Measurements from ENCODE around the gene NHLH1. TPM values are rescaled to one million over a fixed set of nuclear protein-coding genes. Genes with fewer than 3 reads are reported as not detected.

NHLH1 gene
- polyA plus RNA-seq (ENCODE audit: insufficient read length in 12 of 12), result under 1 TPM in 10 of 12 donors, not detected in 2; 0.21 to 0.65 (median 0.42) TPM
- long read RNA-seq, donor 1, result 0 reads
- long read RNA-seq, donor 2, result 0 reads
- long read RNA-seq, donor 3, result 0 reads
- long read RNA-seq, donor 4, result 0 reads
- long read RNA-seq, donor 5, partial matches to known transcripts, result 0 of 1 reads
- long read RNA-seq, donor 5, other reads (novel, unspliced or antisense), result 0 of 1 reads
- long read RNA-seq, donor 6, result 0 reads
- long read RNA-seq, donor 7, result 0 reads
- long read RNA-seq, donor 8, result 0 reads
- long read RNA-seq, donor 9, result 0 reads
- long read RNA-seq, donor 10, result 0 reads
- long read RNA-seq, donor 11, result 0 reads

DNA sequence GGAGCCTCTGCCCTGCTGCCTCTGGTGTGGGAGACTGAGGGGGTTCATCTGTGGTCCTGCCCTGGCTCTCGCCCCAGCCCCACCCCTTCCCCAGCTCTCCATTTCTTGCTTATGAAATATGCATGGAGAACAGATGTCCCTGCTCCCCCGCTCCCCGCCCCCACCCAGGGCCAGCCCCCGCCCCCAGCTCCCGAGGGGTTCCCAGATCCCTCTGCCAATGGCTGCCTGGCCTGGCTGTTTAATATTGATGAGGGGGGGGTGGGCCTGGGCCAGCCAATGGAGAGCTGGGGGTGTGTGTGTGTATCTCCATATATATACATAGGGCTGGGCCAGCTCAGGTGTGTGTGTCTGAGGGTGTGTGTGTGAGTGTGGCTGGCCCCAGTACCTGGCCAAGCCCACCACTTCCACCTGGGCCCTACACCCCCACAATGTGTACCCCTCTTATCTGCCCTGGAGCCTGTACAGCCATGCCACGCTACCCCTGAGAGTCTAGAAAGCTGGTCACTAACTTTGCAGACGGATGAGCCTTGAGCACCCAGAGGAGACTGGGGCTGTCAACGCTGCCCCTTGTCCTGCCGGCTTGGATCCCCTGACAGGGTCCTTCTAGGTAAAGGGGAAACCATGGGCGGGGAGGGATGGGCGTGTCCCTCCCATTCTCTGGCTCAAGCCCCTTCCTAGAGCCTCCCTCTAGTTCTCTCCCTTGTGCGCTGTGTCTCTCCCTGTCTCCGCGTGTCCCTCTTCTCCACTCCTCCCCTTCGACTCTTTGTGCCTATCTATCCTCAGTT, at the start of gene NHLH1:
NHLH1 (plus strand) TSS at position 341 of the 785 bp plus-strand sequence. CDS start 3,661 bp downstream, outside the sequence.
- no peak for DNase-seq

DNA sequence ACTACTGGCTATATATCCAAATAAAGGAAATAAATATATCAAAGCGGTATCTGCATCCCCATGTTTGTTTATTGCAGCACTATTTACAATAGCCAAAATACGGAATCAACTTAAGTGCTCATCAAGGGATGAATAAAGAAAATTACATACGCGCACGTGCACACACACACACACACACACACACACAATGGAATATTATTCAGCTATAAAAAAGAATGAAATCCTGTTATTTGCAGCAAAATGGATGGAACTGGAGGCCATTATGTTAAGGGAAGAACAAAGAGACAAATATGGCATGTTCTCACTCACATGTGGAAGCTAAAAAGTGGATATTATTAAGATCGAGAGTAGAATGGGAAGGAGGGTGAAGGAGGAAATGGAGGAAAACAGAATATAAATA, 44.0 kb upstream of the NHLH1 start:
- DNase-seq, result no peak

DNA sequence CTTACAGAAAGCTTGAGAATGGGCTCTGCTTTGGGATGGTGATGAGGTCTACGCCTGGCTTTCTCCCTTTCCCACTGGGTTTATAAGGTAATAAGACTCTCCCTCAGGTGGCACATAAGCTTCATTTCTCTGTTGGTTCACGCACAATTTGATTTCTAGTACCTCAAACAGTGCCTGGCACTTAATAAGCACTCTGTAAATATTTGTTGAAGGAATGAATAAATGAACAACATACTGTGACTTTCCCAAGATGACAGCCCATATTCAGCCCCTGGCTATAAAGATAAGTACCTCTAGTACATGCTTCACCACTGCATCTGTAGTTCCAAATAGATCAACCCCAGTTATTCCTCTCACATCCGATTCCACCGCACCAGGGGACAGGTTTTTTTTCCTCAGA, 41.6 kb upstream of the NHLH1 start:
- no peak for DNase-seq

DNA sequence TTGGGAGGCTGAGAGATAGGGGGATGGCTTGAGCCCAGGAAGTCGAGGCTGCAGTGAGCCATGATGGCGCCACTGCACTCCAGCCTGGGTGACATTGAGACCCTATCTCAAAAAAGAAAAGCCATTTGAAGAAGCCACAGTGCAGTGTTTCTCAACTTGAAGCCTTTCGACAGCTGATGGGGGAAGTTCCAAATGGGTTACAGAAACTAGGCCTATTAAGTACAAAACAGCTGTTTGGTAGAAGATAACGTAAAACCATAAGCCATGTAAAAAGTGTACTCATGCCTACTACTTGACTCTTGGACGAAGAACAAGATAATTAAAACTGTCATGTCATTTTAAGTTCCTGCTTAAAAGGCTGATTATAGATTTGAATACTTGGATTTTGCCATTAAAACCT, 40.5 kb upstream of the NHLH1 start:
- DNase-seq, result no peak

DNA sequence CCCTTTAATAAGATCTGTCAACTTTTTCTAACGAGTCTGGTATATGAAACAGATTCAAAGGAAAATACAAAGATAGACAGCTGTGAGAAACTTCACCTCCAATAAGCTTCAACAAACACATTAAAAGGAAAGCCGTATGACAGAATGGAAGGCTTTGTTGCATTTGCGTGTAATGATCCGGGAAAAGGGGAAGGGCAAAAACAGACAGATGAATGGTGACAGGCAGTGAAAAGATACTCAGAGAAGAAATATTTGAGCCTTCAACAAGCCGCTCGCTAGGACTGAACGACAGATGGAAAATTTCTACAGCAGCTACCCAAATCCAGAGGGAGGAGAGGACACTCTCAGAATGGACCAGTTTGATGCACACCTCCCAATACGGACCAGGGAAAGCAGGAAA, 38.7 kb upstream of the NHLH1 start:
- DNase-seq, result no peak

DNA sequence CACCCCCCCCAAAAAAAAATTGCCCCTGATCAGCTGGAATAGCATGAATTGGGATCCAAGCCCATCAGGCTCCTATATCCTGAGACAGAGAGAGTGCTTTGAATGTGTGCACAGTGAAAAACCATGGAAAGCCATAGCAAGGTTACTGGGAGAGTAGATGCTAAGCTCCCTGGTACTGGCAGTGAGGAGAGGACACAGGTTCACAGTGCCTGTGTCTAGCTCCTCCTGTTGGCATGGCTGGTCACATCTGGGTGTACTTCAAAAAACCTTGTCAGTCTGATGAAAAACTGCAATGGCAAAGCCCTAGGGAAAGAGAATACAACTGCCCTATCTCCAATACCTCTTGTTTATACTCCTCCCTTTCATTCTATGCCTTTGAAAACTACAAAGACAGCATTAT, 36.8 kb upstream of the NHLH1 start:
- DNase-seq, result no peak

DNA sequence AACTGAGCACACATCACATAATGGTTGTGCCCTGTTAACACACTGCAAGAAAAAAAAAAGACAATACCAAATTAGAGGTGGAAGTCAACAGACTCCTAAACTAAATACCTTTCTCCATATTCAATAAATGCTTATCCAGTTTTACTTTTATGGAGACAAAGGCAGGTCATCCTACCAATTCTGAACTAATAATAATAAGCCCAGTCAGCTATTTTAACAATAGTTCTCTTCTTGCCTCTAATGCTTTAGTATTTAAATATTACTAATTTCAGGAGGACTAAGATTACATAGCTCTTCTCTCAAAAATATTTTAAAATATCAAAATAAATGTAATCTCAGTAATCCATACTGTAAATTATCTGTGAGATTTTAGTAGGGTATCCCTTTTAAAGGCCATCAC, 34.4 kb upstream of the NHLH1 start:
- no peak for DNase-seq

DNA sequence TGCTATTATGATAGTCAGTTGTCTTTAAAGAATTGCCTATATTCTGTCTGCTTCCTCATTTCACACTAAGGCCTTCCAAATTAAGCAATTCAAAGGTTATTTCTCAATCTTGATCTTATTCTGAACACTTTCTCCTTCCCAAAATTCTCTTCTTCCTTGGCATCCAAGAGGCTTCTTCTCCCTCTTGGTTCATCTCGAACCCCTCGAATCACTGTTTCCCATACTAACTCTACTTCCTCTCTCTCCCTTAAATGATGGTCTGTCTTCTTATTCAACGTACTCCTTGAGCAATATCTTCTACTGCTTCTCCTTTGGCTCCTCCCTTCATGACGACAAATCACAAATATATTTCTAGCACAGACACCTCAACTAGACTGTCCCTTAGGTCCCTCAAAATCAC, 28.3 kb upstream of the NHLH1 start:
- no peak for DNase-seq

DNA sequence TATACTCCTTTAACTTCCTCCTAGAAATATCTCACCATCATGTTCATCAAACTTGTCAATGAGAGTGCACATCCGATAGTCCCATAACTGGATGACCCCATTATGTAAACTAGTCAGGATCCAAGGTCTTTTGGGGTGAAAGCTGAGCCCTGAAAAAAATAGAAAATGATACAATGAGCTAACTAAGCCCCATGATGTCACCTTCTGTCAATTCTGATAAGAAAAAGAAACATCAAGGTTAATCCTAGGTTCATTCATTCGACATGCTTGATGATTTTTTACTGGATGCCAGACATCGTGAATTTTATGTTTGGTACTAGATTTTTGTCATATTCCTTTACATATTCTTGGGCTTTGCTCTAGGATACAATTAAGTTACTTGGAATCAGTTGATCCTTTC, 26.7 kb upstream of the NHLH1 start:
- DNase-seq, result no peak

DNA sequence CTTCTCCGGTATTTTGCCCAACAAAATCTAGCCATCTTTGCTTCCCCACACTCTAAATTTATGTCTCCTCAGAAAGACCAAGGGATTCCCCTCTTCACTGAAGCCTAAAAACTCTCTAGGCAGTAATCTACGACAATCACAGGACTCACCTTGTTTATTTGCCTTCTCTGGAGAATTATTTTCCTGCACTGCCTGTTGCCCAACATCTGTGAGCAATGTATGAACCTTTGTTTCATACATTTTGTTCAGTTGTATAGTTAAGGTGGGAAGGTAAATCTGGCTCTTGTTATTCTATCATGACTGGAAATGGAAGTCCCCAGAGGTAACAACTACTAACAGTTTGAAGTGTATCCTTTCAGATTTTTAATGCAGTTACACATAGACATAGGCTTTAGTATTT, 26.0 kb upstream of the NHLH1 start:
- no peak for DNase-seq

DNA sequence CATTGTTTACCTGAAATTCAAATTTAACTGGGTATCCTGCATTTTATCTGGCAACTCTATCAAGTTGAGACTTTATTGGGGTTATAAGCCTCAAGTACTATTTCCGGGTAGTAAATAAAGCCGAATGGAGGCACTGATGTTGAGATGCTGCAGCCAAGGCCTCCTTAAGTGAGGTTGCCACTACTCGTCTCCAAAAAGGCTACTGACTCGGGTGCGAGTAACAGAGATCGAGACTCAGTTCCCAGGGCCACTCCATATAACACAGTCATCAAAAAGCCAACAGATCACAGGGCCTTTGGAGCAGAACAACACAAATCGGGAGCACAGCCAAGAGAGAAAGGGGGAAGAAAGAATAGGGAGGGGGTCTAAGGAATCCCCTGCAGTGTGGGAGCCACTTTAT, 24.3 kb upstream of the NHLH1 start:
- DNase-seq, result peak; percentile 48

DNA sequence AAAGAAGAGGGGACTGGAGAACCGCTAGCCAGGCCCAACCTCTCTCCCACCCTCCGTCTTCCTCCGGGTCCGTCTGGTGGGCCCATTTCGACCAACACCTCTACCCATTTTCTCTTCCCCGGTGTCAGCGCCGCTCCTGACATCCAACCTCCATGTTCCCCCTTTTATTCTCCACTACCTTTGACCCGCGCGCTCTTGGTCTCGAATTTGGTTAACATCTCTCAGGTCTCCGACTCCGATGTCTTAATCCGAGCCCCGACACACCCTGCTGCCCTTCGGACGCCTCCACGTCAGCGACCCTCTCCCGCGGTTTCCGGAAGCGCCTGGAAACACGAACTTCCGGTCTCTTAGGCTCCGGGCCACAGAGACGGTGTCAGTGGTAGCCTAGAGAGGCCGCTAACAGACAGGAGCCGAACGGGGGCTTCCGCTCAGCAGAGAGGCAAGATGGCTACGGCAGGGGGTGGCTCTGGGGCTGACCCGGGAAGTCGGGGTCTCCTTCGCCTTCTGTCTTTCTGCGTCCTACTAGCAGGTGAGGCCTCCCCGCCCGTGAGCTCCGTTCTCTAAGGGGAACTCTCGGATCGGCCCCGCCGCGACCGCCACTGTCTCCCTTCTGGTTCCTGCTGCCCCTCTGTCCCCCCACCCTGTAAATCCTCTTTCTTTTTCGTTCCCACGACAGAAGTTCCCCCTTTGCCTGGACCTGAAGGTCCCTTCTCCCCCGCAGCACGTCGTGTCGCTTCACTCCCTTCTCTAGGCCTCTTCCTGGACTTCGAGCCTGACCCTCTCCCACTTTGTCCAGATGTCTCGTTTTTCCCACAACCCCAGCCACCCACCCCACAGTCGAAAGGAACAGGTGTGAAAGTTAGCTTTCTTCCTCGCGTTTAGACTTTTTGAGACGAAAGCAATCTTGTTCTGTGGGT, 23.7 kb upstream of the NHLH1 start, which contains the start of the genes COPA and NCSTN:
COPA (minus strand) TSS at position 298 of the 917 bp plus-strand sequence; CDS start at position 218, 80 bp downstream.
NCSTN (plus strand) TSS at position 431 of the 917 bp plus-strand sequence; CDS start at position 445, 14 bp downstream.
- peak; percentile 97 for DNase-seq

DNA sequence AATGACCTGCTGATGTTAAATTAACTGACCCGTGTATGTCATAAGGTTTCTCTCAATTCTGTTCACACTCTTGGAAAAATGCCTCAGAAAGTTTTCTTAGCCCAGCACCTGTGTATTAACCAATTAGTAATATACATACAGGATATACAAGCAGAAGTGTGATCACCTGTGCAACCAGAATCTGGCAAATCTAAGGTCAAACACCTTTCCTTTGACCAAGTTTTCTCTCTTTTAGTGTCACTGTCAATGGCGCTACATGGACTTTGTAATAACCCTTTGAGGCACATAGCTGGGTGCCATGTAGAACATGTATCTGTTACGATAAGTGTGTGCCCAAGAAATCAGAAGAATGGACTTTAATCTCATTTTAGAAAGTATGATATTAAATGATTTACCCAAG, 22.6 kb upstream of the NHLH1 start:
- DNase-seq, result no peak

DNA sequence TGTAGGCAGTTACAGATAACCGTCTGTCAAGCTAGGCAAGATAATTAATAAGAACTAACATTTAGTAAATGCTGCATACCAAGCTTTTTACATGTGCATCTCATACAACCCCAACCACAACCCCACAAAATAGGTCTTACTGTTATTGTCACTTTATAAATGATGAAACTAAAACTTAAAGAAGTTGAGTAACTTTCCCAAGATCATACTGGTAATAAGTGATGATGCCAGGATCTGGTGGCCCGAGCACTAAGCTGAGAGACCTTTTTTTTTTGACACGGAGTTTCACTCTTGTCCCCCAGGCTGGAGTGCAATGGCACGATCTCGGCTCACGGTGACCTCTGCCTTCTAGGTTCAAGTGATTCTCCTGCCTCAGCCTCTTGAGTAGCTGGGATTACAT, 21.9 kb upstream of the NHLH1 start:
- DNase-seq, result no peak

DNA sequence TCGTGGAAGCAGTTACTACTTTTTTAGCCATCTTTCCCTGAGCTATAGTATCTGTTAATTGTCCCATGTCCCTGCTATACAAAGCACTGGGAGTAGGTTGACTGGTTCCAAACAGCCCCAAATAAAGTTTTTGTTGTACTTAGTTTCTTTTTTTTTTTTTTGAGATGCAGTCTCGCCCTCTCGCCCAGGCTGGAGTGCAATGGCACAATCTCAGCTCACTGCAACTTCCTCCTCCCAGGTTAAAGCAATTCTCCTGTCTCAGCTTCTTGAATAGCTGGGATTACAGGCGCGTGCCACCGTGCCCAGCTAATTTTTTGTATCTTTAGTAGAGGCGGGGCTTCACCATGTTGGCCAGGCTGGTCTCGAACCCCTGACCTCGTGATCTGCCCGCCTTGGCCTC, 20.4 kb upstream of the NHLH1 start:
- DNase-seq, result no peak

DNA sequence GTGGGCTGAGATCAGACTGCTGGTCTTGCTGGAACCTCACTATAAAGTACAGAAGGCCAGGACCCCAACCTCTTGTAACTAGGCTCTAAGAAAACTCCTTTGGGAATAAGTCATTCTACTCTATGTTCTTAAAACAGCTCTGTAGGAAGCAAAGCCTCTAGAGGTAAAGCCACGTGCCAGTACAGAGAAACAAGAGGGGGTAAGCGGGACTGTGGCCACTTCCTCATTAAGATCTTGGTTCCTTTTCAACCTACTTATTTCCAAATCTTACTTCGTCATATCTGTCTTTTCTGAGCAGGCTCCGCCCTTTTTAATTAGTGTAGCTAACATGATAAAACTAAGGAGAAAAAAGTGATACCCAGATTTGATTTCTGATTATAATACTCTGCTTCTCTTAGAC, 19.9 kb upstream of the NHLH1 start:
- DNase-seq, result no peak

DNA sequence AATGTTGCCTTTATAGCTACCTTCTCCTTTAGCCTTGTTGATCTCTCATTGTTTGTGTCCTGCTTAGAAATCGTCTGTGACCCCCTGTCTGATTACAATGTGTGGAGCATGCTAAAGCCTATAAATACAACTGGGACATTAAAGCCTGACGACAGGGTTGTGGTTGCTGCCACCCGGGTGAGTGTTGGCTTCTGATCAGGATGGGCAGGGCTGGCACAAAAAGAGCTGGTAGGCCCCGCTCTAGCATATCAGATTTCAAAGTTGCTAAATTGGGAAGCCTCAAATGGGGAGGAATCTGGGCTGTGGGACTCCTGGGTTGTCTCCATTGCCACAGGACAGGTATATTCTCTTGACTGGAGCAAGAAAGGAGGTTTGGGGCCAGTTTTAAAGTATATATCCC, 15.2 kb upstream of the NHLH1 start:
- no peak for DNase-seq

DNA sequence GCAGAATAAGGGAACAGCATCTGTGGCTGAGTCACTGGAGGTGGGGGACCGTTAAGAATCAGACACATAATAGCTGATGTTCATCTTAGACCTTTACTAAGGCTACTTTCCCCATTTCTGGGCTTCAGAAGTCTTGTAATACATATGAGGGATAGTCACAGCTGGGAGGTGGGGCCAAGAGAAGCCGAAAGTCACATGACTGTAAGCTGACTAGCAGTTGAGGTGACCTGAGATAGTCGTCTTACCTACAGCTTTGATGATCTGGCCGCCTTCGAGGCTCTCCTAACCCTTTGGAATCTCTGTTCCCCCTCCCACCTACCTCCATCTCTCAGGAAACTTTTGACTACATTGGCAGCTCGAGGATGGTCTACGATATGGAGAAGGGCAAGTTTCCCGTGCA, 14.3 kb upstream of the NHLH1 start:
- DNase-seq, result no peak

DNA sequence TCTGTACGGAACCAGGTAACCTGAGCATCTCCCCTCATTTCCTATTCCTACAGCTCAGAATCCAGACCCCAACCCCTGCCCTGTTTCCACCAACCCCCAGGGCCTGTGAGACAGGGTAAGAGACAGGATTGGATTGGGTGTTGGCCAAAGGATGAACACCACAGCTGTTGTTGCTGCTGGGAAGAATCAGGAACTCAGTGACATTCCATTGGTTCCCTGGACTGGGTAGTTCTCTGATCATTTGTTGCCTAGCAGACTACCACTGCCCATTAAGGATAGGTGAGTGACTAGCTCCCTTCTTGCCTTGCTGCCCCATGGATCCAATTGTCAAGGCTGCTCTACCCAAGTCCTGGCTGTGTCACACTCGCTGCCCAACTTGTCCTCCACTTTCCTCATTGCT, 13.6 kb upstream of the NHLH1 start:
- DNase-seq, result no peak

DNA sequence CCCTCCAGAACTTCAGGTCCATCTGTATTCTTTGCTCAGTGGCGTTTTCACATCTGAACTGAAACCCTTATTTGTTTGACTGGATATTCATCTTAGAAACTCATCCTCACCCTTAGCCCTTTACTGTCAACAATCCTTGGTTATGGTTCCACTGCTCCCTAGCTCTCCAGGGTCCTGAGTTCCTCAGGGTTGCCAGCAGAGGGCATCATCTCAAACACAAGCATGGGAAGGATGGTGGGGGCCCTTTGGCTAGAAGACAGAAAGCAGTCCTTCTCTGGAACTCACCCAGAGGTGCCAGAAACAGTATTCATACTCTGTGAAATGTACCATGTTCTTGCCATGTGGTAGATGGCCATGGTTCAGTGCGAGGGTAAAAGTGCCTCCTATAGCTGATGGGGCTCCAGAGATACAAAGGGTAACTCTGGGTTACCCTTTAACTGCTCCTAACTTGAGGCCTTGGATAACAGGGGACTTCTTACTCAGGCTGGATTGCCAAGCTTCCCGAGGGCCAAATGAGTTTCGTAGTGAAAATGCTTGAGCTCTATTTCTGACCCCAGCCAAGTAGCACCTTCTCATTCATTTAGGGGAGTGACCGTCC, 12.4 kb upstream of the NHLH1 start:
- no peak for DNase-seq

DNA sequence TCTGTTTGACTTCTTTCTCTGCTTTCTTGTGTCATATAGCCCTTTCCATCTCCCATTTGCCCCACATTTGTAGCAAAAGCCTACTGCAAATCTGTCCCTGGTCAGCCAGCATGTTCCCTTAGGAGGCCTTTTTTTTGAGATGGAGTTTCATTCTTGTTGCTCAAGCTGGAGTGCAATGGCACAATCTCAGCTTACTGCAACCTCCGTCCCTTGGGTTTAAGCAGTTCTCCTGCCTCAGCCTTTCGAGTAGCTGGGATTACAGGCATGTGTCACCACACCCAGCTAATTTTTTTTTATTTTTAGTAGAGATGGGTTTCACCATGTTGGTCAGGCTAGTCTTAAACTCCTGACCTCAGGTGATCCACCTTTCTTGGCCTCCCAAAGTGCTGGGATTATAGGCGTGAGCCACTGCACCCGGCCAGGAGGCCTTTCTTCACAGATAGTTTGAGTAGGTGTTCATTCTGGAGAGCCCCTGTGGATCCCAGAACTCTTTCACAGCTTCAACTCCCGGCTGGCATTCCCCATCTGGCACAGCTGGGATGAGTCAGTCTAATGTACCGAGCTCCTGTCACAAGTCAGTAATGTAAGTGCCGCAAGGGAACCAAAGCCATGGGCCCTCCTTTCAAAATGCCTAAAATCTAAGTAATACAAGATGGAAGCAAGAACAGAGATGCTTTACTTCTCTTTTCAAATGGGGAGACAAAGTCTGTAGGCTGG, 9.4 kb upstream of the NHLH1 start:
- DNase-seq, result no peak
